ENCODE results near the gene SLCO3A1. TPM values are rescaled to one million over a fixed set of nuclear protein-coding genes. Genes with fewer than 3 reads are reported as not detected.

Gene SLCO3A1
- total and polyA plus RNA-seq, 4 donors, result 9.6 to 60.7 (median 34.4) TPM

DNA sequence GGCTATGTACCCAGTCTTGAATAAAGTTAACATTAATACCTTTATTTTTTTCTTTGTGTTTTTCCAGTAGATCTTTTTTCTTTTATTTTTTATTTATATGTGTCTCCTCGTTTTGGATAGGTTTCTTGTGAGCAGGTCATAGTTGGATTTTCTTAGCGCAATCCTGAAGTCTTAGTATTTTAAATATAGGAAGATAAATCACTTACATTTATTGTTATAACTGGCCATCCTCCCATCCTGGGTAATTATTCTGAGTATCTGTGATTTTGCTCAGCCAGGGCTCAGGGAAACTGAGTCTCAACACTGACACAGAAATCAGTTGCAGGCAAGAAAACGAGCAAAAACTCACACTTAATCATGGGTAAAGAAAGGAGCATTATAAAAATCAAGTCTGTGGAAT lies 11.6 kb upstream of the SLCO3A1 start:
- H3K36me3 ChIP-seq (ENCODE audit: control insufficient read depth in 1 of 2, insufficient read depth in 2 of 2, low read length in 1 of 2), result no peaks in the 10 kb centered on the region
- no peaks in the 10 kb centered on the region for H3K4me1 ChIP-seq (ENCODE audit: control insufficient read depth in 1 of 2, insufficient read depth in 2 of 2, low read length in 2 of 2)
- no peak overlapping the region for H3K27ac ChIP-seq (ENCODE audit: low read depth in 1 of 2, low read length in 2 of 2)
- H3K9me3 ChIP-seq (ENCODE audit: control insufficient read depth, low read length), result no peaks in the 10 kb centered on the region
- H3K27me3 ChIP-seq (ENCODE audit: control insufficient read depth in 1 of 2, insufficient read depth in 2 of 2, low read length in 1 of 2), result no peaks in the 10 kb centered on the region
- DNase-seq, result no peak
- intact Hi-C loops (cut with DNase I), result loop anchor here in 1 of 2 donors (10.0 kb wide), 1 partner anchor 127 kb away; no protein-coding TSS in a partner anchor
- no peak for ATAC-seq (ENCODE audit: low FRiP score)
- 88 to 89% methylated on average over 3 of the region's 3 CpGs for WGBS, 2 donors
- H3K4me3 ChIP-seq (ENCODE audit: low read length in 2 of 2), result no peak overlapping the region

GRCh38 chr15:91844341-91844740 lies 9.2 kb upstream of the SLCO3A1 start:
- H3K27ac ChIP-seq (ENCODE audit: low read depth in 1 of 2, low read length in 2 of 2), result no peak overlapping the region
- no peaks in the 10 kb centered on the region for H3K27me3 ChIP-seq (ENCODE audit: control insufficient read depth in 1 of 2, insufficient read depth in 2 of 2, low read length in 1 of 2)
- no peaks in the 10 kb centered on the region for H3K4me1 ChIP-seq (ENCODE audit: control insufficient read depth in 1 of 2, insufficient read depth in 2 of 2, low read length in 2 of 2)
- no peak for ATAC-seq (ENCODE audit: low FRiP score)
- H3K9me3 ChIP-seq (ENCODE audit: control insufficient read depth, low read length), result no peaks in the 10 kb centered on the region
- WGBS, 2 donors, result 92 to 95% methylated on average over 3 of the region's 3 CpGs
- DNase-seq, result no peak
- H3K36me3 ChIP-seq (ENCODE audit: control insufficient read depth in 1 of 2, insufficient read depth in 2 of 2, low read length in 1 of 2), result no peaks in the 10 kb centered on the region
- H3K4me3 ChIP-seq (ENCODE audit: low read length in 2 of 2), result no peak overlapping the region
- intact Hi-C loops (cut with DNase I), result loop anchor here in 1 of 2 donors (10.0 kb wide), 1 partner anchor 130 kb away; no protein-coding TSS in a partner anchor

DNA sequence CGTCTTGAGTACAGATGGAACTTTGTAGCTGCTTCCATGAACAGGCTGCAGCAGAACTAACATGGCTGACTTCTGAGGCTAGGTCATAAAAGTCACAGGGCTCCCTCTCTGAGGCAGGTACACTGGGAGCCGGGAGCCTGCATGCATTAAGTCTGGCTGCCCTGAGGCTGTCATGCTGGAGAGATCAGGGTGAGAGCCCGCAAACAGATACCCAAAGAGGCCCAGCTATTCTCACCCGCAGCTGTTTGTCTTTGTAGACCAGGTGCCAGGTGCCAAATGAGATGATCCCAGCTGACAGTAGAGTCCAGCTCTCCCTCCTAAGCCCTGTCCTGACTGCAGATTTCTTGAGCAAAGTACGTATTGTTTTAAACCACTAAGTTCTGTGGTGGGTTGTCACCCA lies 8.6 kb upstream of the SLCO3A1 start:
- intact Hi-C loops (cut with DNase I), result loop anchor here in 1 of 2 donors (10.0 kb wide), 1 partner anchor 130 kb away; no protein-coding TSS in a partner anchor
- Histone ChIP-seq H3K4me3 (ENCODE audit: low read length in 2 of 2) (no peak overlapping the region), H3K27me3 (ENCODE audit: control insufficient read depth in 1 of 2, insufficient read depth in 2 of 2, low read length in 1 of 2) (no peaks in the 10 kb centered on the region), H3K4me1 (ENCODE audit: control insufficient read depth in 1 of 2, insufficient read depth in 2 of 2, low read length in 2 of 2) (no peaks in the 10 kb centered on the region), H3K36me3 (ENCODE audit: control insufficient read depth in 1 of 2, insufficient read depth in 2 of 2, low read length in 1 of 2) (no peaks in the 10 kb centered on the region), H3K27ac (ENCODE audit: low read depth in 1 of 2, low read length in 2 of 2) (no peak overlapping the region), H3K9me3 (ENCODE audit: control insufficient read depth, low read length) (no peaks in the 10 kb centered on the region)
- DNase-seq (no peak), ATAC-seq (ENCODE audit: low FRiP score) (no peak)
- 94% methylated on average over 5 of the region's 5 CpGs for WGBS, 2 donors

GRCh38 chr15:91845720-91846119 lies 7.8 kb upstream of the SLCO3A1 start:
- WGBS, 2 donors, result 31 to 39% methylated on average over 6 of the region's 6 CpGs
- Histone ChIP-seq H3K27ac (ENCODE audit: low read depth in 1 of 2, low read length in 2 of 2) (no peak overlapping the region), H3K36me3 (ENCODE audit: control insufficient read depth in 1 of 2, insufficient read depth in 2 of 2, low read length in 1 of 2) (no peaks in the 10 kb centered on the region), H3K4me3 (ENCODE audit: low read length in 2 of 2) (no peak overlapping the region), H3K27me3 (ENCODE audit: control insufficient read depth in 1 of 2, insufficient read depth in 2 of 2, low read length in 1 of 2) (no peaks in the 10 kb centered on the region), H3K9me3 (ENCODE audit: control insufficient read depth, low read length) (no peaks in the 10 kb centered on the region), H3K4me1 (ENCODE audit: control insufficient read depth in 1 of 2, insufficient read depth in 2 of 2, low read length in 2 of 2) (no peaks in the 10 kb centered on the region)
- intact Hi-C loops (cut with DNase I), result loop anchor here in 1 of 2 donors (10.0 kb wide), 1 partner anchor 131 kb away; no protein-coding TSS in a partner anchor
- ATAC-seq (ENCODE audit: low FRiP score) (no peak), DNase-seq (no peak)

- WGBS, 2 donors, result 48 to 51% methylated on average over 3 of the region's 3 CpGs
- Histone ChIP-seq H3K9me3 (ENCODE audit: control insufficient read depth, low read length) (no peaks in the 10 kb centered on the region), H3K27ac (ENCODE audit: low read depth in 1 of 2, low read length in 2 of 2) (no peak overlapping the region), H3K4me1 (ENCODE audit: control insufficient read depth in 1 of 2, insufficient read depth in 2 of 2, low read length in 2 of 2) (no peaks in the 10 kb centered on the region), H3K4me3 (ENCODE audit: low read length in 2 of 2) (no peak overlapping the region), H3K36me3 (ENCODE audit: control insufficient read depth in 1 of 2, insufficient read depth in 2 of 2, low read length in 1 of 2) (no peaks in the 10 kb centered on the region), H3K27me3 (ENCODE audit: control insufficient read depth in 1 of 2, insufficient read depth in 2 of 2, low read length in 1 of 2) (no peaks in the 10 kb centered on the region)
- ATAC-seq (ENCODE audit: low FRiP score) (no peak), DNase-seq (no peak)
- intact Hi-C loops (cut with DNase I), result loop anchor here in 1 of 2 donors (10.0 kb wide), 1 partner anchor 134 kb away; no protein-coding TSS in a partner anchor
Measured at GRCh38 chr15:91849180-91849579, 4.3 kb upstream of the SLCO3A1 start.

DNA sequence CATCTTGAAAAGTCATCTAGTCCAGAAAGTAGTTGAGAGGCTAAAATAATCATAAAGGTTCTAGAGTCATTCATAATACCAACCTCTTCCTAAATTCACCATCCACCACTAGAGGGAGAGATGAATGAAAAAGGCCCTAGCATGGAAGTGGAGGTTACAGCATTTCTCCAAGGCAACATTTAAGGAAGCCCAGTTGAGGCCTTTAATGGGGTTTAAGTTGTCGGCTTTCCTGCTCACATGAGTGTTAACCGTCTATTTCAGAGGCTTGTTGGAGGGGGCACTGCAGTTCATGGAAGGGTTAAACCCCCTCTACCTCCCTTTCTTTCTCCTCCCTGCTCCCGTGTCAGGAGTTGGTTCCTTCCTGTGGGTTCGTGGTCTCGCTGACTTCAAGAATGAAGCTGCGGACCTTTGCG lies 3.8 kb upstream of the SLCO3A1 start:
- ATAC-seq (ENCODE audit: low FRiP score), result no peak

GRCh38 chr15:91852741-91853510 lies 582 bp upstream of the SLCO3A1 start:
- Histone ChIP-seq H3K27ac (ENCODE audit: low read depth in 1 of 2, low read length in 2 of 2) (peak overlapping the region; percentile 73 to 97), H3K27me3 (ENCODE audit: control insufficient read depth in 1 of 2, insufficient read depth in 2 of 2, low read length in 1 of 2) (no peaks in the 10 kb centered on the region), H3K36me3 (ENCODE audit: control insufficient read depth in 1 of 2, insufficient read depth in 2 of 2, low read length in 1 of 2) (no peaks in the 10 kb centered on the region), H3K4me1 (ENCODE audit: control insufficient read depth in 1 of 2, insufficient read depth in 2 of 2, low read length in 2 of 2) (no peaks in the 10 kb centered on the region), H3K4me3 (ENCODE audit: low read length in 2 of 2) (peak overlapping the region; percentile 93 to 96), H3K9me3 (ENCODE audit: control insufficient read depth, low read length) (no peaks in the 10 kb centered on the region)
- peak; percentile 90 for DNase-seq
- 0% methylated on average over 58 to 70 of the region's 70 CpGs for WGBS, 2 donors
- intact Hi-C loops (cut with DNase I), result loop anchor here (2.0 to 10.0 kb wide), 7 partner anchors 64 to 548 kb away; no protein-coding TSS in a partner anchor
- peak; percentile 90 for ATAC-seq (ENCODE audit: low FRiP score)

More for the DNA sequence above, 3.8 kb upstream of the SLCO3A1 start:
- no peak for DNase-seq
- intact Hi-C loops (cut with DNase I), result loop anchor here (5.0 to 10.0 kb wide), 7 partner anchors 68 to 545 kb away; no protein-coding TSS in a partner anchor
- Histone ChIP-seq H3K9me3 (ENCODE audit: control insufficient read depth, low read length) (no peaks in the 10 kb centered on the region), H3K4me1 (ENCODE audit: control insufficient read depth in 1 of 2, insufficient read depth in 2 of 2, low read length in 2 of 2) (no peaks in the 10 kb centered on the region), H3K4me3 (ENCODE audit: low read length in 2 of 2) (no peak overlapping the region), H3K36me3 (ENCODE audit: control insufficient read depth in 1 of 2, insufficient read depth in 2 of 2, low read length in 1 of 2) (no peaks in the 10 kb centered on the region), H3K27me3 (ENCODE audit: control insufficient read depth in 1 of 2, insufficient read depth in 2 of 2, low read length in 1 of 2) (no peaks in the 10 kb centered on the region), H3K27ac (ENCODE audit: low read depth in 1 of 2, low read length in 2 of 2) (no peak overlapping the region)
- WGBS, 2 donors, result 77 to 85% methylated on average over 7 of the region's 7 CpGs

DNA sequence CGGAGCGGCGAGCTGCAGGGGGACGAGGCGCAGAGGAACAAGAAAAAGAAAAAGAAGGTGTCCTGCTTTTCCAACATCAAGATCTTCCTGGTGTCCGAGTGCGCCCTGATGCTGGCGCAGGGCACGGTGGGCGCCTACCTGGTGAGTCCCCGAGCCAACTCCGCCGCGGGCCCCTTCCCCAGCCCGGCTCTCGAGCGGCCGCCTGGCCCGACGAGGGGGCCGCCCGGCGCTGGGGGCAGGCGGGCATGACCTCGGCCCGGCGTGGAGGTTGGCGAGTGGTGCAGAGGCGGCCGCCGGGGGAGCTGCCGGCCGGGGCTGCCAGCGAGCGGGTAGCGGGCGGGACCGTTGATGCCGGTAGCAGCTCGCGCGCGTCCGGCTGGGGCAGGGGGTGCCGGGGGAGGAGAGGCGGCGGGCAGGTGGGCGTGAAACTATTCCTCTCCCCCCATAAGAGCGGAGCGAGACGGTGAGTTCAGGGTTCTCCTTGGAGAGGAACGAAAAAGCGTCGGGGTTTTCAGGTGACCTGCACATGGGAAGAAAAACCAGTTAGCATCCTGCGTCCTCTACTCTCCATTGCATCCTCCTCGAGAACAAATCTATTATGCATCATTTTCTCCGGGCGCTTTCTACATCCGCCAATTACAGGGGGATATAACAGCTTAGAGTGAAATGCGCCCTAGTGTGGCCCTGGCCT lies 585 bp downstream of the SLCO3A1 start:
- intact Hi-C loops (cut with DNase I), result loop anchor here (2.0 to 10.0 kb wide), 7 partner anchors 63 to 549 kb away; no protein-coding TSS in a partner anchor
- H3K9me3 ChIP-seq (ENCODE audit: control insufficient read depth, low read length), result no peaks in the 10 kb centered on the region
- no peaks in the 10 kb centered on the region for H3K27me3 ChIP-seq (ENCODE audit: control insufficient read depth in 1 of 2, insufficient read depth in 2 of 2, low read length in 1 of 2)
- peak overlapping the region; percentile 93 to 96 for H3K4me3 ChIP-seq (ENCODE audit: low read length in 2 of 2)
- H3K4me1 ChIP-seq (ENCODE audit: control insufficient read depth in 1 of 2, insufficient read depth in 2 of 2, low read length in 2 of 2), result no peaks in the 10 kb centered on the region
- no peaks in the 10 kb centered on the region for H3K36me3 ChIP-seq (ENCODE audit: control insufficient read depth in 1 of 2, insufficient read depth in 2 of 2, low read length in 1 of 2)
- ATAC-seq (ENCODE audit: low FRiP score) (peak; percentile 66), DNase-seq (peak; percentile 68 to 89)
- WGBS, 2 donors, result 0 to 1% methylated on average over 46 to 60 of the region's 60 CpGs
- peak overlapping the region; percentile 73 to 97 for H3K27ac ChIP-seq (ENCODE audit: low read depth in 1 of 2, low read length in 2 of 2)

Data from aorta (tissue), 5 donors.